OCI-LY1 (cell line): Measurements from ENCODE around the gene HCK.

ENCODE experiments used
- H2AFZ ChIP-seq: fragments of 200-600 bp; sonication (generic), shearing (Covaris generic); 2 replicates; pipeline ENCODE4 v1.6.0; 2014; ENCODE audit warnings: antibody characterized with exemption, mild to moderate bottlenecking, low read length
- H3F3A ChIP-seq: fragments of 200-600 bp; sonication (generic), shearing (Covaris generic); 2 replicates; pipeline ENCODE4 v1.6.0; 2014; ENCODE audit warnings: mild to moderate bottlenecking, antibody characterized with exemption, low read length, moderate library complexity; ENCODE audit not compliant: insufficient read depth
- H3K27ac ChIP-seq: fragments of 200-600 bp; sonication (generic); 2 replicates; pipeline ENCODE4 v1.5.1; 2014; ENCODE audit warnings: low read length, mixed run types, mild to moderate bottlenecking, low read depth; ENCODE audit not compliant: poor library complexity, severe bottlenecking
- H3K27me3 ChIP-seq: fragments of 200-600 bp; sonication (generic); 2 replicates; pipeline ENCODE4 v1.6.0; 2014; ENCODE audit warnings: antibody characterized with exemption, mild to moderate bottlenecking, low read length, moderate library complexity; ENCODE audit not compliant: insufficient read depth
- H3K36me3 ChIP-seq: fragments of 200-600 bp; sonication (generic); 2 replicates; pipeline ENCODE4 v1.6.1; 2014; ENCODE audit warnings: mild to moderate bottlenecking, antibody characterized with exemption, low read length, moderate library complexity, mixed read lengths; ENCODE audit not compliant: insufficient read depth
- H3K4me1 ChIP-seq: fragments of 200-600 bp; sonication (generic); 2 replicates; pipeline ENCODE4 v1.5.1; 2014; ENCODE audit warnings: mild to moderate bottlenecking, low read length, moderate library complexity; ENCODE audit not compliant: insufficient read depth, severe bottlenecking
- H3K4me2 ChIP-seq: fragments of 200-600 bp; sonication (generic), shearing (Covaris generic); 2 replicates; pipeline ENCODE4 v1.6.1; 2014; ENCODE audit warnings: low read length
- H3K4me3 ChIP-seq: fragments of 200-600 bp; sonication (generic); 2 replicates; pipeline ENCODE4 v1.5.1; 2014; ENCODE audit warnings: low read length, low read depth, mild to moderate bottlenecking, mixed read lengths; ENCODE audit not compliant: poor library complexity, severe bottlenecking
- H3K79me2 ChIP-seq: fragments of 200-600 bp; shearing (Covaris generic); 2 replicates; pipeline ENCODE4 v1.6.1; 2016; ENCODE audit warnings: mixed run types, low read length, mixed read lengths; ENCODE audit not compliant: insufficient read depth
- H3K9ac ChIP-seq: fragments of 200-600 bp; sonication (generic), shearing (Covaris generic); 2 replicates; pipeline ENCODE4 v1.6.1; 2014; ENCODE audit warnings: mild to moderate bottlenecking, low read length, mixed read lengths
- H3K9me2 ChIP-seq: fragments of 200-600 bp; sonication (generic), shearing (Covaris generic); 2 replicates; pipeline ENCODE4 v1.6.1; 2014; ENCODE audit warnings: low read depth, mild to moderate bottlenecking, low read length, mixed read lengths
- H3K9me3 ChIP-seq: fragments of 200-600 bp; shearing (Covaris generic); 2 replicates; pipeline ENCODE4 v1.6.1; 2014; ENCODE audit warnings: low read length, mixed read lengths
- H4K20me1 ChIP-seq: fragments of 200-600 bp; sonication (generic), shearing (Covaris generic); 2 replicates; pipeline ENCODE4 v1.6.0; 2016; ENCODE audit warnings: mild to moderate bottlenecking, low read length; ENCODE audit not compliant: insufficient read depth
- EZH2 ChIP-seq: fragments of 200-600 bp; sonication (generic), shearing (Covaris generic); IDR thresholded peaks from 2 replicates; pipeline ENCODE4 v1.8.0; 2017; ENCODE audit warnings: borderline replicate concordance, mixed run types, mild to moderate bottlenecking, antibody characterized with exemption, low read length, moderate library complexity, mixed read lengths
- TF ChIP-seq, protein P1 (sequence below): fragments of 200-600 bp; sonication (generic), shearing (Covaris generic); IDR thresholded peaks from 2 replicates; pipeline ENCODE4 v1.5.1; 2017; ENCODE audit warnings: mild to moderate bottlenecking, antibody characterized with exemption, low read length, moderate library complexity, mixed read lengths

The HCK gene

DNA sequence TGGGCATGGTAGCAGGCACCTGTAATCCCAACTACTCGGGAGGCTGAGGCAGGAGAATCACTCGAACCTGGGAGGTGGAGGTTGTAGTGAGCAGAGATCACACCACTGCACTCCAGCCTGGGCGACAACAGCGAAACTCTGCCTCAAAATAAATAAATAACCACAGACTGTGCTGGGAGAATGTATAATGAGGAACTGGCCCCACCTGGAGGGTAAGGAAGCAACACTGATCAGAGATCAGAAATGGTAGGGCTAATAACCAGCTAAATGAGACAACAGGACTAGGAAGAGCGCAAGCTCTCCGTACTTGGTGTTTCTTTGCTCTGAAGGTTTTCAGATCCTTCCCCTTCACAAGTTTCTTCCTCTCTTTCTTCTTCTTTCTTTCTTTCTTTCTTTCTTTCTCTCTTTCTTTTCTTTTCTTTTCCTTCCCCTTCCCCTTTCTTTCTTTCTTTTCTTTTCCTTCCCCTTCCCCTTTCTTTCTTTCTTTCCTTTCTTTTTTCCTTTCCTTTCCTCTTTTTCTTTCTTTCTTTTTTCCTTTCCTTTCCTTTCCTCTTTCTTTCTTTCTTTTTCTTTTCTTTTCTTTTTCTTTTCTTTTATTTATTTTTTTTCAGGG is 27.3 kb upstream of the HCK start:
- Histone ChIP-seq H4K20me1 (no peaks in the 10 kb centered on the region), H3K4me1 (no peaks in the 10 kb centered on the region), H3K27me3 (peaks cover 11% of the 10 kb centered on the region), H3K9me2 (no peaks in the 10 kb centered on the region), H3K79me2 (no peaks in the 10 kb centered on the region), H3K36me3 (no peaks in the 10 kb centered on the region), H3K4me3 (no peak overlapping the region), H3F3A (no peaks in the 10 kb centered on the region), H2AFZ (no peak overlapping the region), H3K9ac (no peak overlapping the region), H3K27ac (no peak overlapping the region), H3K4me2 (no peak overlapping the region), H3K9me3 (no peaks in the 10 kb centered on the region)
- TF ChIP-seq, protein P1, sequence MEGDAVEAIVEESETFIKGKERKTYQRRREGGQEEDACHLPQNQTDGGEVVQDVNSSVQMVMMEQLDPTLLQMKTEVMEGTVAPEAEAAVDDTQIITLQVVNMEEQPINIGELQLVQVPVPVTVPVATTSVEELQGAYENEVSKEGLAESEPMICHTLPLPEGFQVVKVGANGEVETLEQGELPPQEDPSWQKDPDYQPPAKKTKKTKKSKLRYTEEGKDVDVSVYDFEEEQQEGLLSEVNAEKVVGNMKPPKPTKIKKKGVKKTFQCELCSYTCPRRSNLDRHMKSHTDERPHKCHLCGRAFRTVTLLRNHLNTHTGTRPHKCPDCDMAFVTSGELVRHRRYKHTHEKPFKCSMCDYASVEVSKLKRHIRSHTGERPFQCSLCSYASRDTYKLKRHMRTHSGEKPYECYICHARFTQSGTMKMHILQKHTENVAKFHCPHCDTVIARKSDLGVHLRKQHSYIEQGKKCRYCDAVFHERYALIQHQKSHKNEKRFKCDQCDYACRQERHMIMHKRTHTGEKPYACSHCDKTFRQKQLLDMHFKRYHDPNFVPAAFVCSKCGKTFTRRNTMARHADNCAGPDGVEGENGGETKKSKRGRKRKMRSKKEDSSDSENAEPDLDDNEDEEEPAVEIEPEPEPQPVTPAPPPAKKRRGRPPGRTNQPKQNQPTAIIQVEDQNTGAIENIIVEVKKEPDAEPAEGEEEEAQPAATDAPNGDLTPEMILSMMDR: no peak
- TF ChIP-seq EZH2: no peak

DNA sequence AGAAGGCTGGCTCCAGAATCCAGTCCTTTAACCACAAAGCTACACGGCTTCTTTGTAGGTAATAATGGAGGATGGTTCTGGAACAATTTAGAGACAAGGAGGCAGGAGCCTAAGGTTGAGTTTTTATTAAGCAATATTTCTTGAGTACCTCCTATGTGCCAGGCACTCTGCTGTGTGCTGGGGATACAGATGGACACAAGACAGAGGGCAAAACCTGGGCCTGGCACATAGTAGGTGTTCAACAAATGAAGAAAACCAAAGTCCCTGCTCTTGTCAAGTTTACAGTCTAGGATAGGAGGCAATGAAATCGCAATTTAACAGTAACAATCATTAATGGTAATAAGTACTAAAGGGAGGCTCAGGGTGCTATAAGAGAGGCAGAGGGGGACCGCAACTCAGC is 24.4 kb upstream of the HCK start:
- no peaks in the 10 kb centered on the region for H4K20me1 ChIP-seq
- H3K4me3 ChIP-seq: no peak overlapping the region
- H3K27me3 ChIP-seq: peaks cover 6% of the 10 kb centered on the region
- H3K9ac ChIP-seq: no peak overlapping the region
- TF ChIP-seq, protein P1: no peak
- no peak for TF ChIP-seq EZH2
- H3K27ac ChIP-seq: no peak overlapping the region
- no peaks in the 10 kb centered on the region for H3K9me2 ChIP-seq
- H2AFZ ChIP-seq: no peak overlapping the region
- H3K9me3 ChIP-seq: no peaks in the 10 kb centered on the region
- H3K4me2 ChIP-seq: no peak overlapping the region
- H3K79me2 ChIP-seq: no peaks in the 10 kb centered on the region
- no peaks in the 10 kb centered on the region for H3F3A ChIP-seq
- no peaks in the 10 kb centered on the region for H3K36me3 ChIP-seq
- no peaks in the 10 kb centered on the region for H3K4me1 ChIP-seq

GRCh38 chr20:32028647-32029372 is 23.2 kb upstream of the HCK start:
- no peaks in the 10 kb centered on the region for H3K36me3 ChIP-seq
- no peak overlapping the region for H3K27ac ChIP-seq
- H3K79me2 ChIP-seq: no peaks in the 10 kb centered on the region
- H3F3A ChIP-seq: no peaks in the 10 kb centered on the region
- no peak overlapping the region for H3K9ac ChIP-seq
- H2AFZ ChIP-seq: no peak overlapping the region
- H4K20me1 ChIP-seq: no peaks in the 10 kb centered on the region
- no peak for TF ChIP-seq EZH2
- TF ChIP-seq, protein P1: no peak
- H3K4me2 ChIP-seq: no peak overlapping the region
- peaks cover 6% of the 10 kb centered on the region for H3K27me3 ChIP-seq
- H3K9me3 ChIP-seq: no peaks in the 10 kb centered on the region
- H3K9me2 ChIP-seq: no peaks in the 10 kb centered on the region
- no peak overlapping the region for H3K4me3 ChIP-seq
- H3K4me1 ChIP-seq: no peaks in the 10 kb centered on the region
